Mucosa of rectum (tissue), 2 donors: Measurements from ENCODE around the gene DHRS2.
"Not testable (repeated sequence)": the region's sequence is repeated elsewhere in the genome, so short reads cannot be mapped to it uniquely, and the experiment has no call there.

Experiments
- H3K27ac ChIP-seq, 2 donors: one replicate each; pipeline ENCODE4 v1.7.0; 2013; ENCODE audit warnings: inconsistent platforms in 2 of 2, low read depth in 2 of 2, low read length in 2 of 2
- H3K27me3 ChIP-seq, 2 donors: one replicate each; pipeline ENCODE4 v1.7.0; 2013; ENCODE audit warnings: low read length in 2 of 2; ENCODE audit not compliant: control insufficient read depth in 2 of 2, insufficient read depth in 2 of 2
- H3K36me3 ChIP-seq, 2 donors: one replicate each; pipeline ENCODE4 v1.7.0; 2013; ENCODE audit warnings: low read length in 2 of 2; ENCODE audit not compliant: control insufficient read depth in 2 of 2, insufficient read depth in 2 of 2
- H3K4me1 ChIP-seq, 2 donors: one replicate each; pipeline ENCODE4 v1.7.0; 2013; ENCODE audit warnings: low read length in 2 of 2, mild to moderate bottlenecking in 1 of 2; ENCODE audit not compliant: control insufficient read depth in 2 of 2, insufficient read depth in 2 of 2
- H3K4me3 ChIP-seq, 2 donors: one replicate each; pipeline ENCODE4 v1.7.0; 2013; ENCODE audit warnings: low read length in 2 of 2
- H3K9ac ChIP-seq, 2 donors: one replicate each; pipeline ENCODE4 v1.7.0; 2013; ENCODE audit warnings: low read length in 2 of 2, low read depth in 1 of 2, mild to moderate bottlenecking in 1 of 2
- H3K9me3 ChIP-seq, 2 donors: one replicate each; pipeline ENCODE4 v1.7.0; 2013; ENCODE audit warnings: low read length in 2 of 2; ENCODE audit not compliant: control insufficient read depth in 2 of 2
- donor health status: healthy.
- donor health status: Normal muscosa, but diverticular disease.

The DHRS2 gene

DNA sequence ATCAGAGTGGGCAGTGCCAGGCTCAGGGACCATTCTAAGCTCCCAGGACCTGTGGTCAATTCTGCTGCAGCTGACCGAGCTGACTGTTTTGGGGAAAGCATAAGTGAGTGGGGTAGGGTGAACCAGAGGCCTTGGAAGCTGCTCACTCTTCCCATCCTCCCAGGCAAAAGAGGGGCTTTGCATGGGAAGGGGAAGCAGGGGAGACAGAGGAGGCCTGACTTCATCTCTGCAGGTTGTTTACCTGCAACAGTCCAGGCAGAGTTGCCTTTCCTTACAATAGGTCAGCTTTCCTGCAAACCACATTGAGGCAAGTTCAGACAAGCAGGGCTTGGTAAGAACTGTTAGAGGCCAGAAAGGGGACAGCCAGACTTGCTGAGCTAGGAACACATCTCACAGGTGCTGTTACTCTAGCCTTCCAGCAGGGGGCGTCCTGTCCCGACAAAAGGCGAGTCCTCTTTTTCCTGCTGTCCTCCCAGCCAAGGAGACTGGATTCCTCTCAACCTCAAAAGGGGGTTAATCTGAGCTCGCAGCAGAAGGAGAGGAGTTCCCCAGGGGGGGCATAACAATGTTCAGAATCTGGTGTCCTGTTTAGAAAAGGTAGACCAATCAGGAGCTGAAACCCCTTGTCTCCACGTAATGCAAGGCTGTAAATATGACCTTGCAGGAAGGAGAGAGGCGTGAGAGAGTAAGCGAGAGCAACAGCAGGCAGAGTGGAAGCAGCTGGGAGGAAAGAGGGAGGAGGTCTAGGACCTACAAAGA, 4.3 kb upstream of the DHRS2 start:
- H3K27me3 ChIP-seq, result no peaks in the 10 kb centered on the region
- peak overlapping the region; percentile 34 to 67 for H3K4me3 ChIP-seq
- no peaks in the 10 kb centered on the region for H3K4me1 ChIP-seq
- H3K9ac ChIP-seq, result peak overlapping the region; percentile 49 to 55
- no peak overlapping the region for H3K27ac ChIP-seq
- no peaks in the 10 kb centered on the region for H3K9me3 ChIP-seq
- H3K36me3 ChIP-seq, result no peaks in the 10 kb centered on the region

DNA sequence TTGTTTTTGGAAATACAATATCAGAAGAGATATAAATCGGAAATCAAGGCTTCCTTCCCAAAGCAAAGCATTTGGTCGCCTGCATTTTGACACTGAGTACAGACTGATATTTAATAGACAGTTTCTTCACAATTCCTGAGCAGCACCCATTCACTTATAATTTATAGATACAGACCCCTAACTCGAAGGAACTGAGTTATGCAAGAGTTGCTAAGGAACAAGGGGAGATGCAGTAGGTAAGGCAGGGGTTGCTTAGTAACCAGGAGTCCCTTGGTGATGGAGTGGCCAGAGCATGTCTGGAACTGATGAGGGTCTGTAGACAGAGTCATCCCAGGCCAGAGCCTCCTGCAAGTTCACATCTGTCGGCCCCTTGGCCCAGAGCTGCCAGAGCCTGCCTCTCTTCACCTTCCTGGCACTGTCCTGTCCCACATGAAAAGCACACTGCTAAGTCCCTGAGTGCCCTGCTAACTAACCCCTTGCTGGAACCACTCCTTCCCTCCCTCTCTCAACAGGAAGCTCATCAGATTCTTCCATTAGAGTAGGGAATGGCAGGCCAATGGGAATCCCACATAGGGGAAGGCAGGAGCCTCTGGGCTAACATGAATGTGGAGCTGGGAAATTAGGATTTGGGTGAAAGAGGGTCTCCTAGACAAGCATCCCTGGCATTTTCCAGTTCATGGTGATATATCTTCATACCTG, 3.6 kb upstream of the DHRS2 start:
- Histone ChIP-seq H3K4me3 (peak overlapping the region in 1 of 2 donors; percentile 67), H3K9ac (peak overlapping the region in 1 of 2 donors; percentile 55), H3K27me3 (no peaks in the 10 kb centered on the region), H3K27ac (no peak overlapping the region), H3K36me3 (no peaks in the 10 kb centered on the region), H3K4me1 (no peaks in the 10 kb centered on the region), H3K9me3 (no peaks in the 10 kb centered on the region)

DNA sequence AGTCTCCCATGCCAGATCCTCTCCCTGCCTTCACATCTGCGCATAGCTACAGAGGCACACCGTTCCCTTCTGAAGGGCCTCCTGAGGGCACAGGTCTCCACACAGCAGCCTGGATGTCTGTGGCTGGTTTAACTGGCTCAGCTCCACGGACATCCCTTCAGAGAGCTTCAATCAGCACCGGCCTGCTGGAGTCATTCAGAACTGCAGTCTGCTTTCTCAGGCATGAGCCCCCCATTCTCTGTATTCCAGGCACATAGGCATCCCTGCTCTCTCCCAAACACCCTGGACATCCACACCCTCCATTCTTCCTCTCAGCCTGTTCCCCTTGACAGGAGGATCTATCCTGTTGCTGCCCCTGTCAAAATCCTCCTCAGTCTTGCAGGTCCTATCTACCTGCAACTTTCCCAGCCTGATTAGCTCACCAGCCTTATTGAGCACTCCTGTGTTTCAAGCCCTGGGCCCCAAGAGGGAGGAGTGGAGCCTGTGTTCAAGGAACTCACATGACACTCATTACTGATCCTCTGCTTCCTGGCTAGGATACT, 2.9 kb upstream of the DHRS2 start:
- Histone ChIP-seq H3K36me3 (no peaks in the 10 kb centered on the region), H3K4me1 (no peaks in the 10 kb centered on the region), H3K27ac (no peak overlapping the region), H3K27me3 (no peaks in the 10 kb centered on the region), H3K4me3 (no peak overlapping the region), H3K9ac (no peak overlapping the region), H3K9me3 (no peaks in the 10 kb centered on the region)

DNA sequence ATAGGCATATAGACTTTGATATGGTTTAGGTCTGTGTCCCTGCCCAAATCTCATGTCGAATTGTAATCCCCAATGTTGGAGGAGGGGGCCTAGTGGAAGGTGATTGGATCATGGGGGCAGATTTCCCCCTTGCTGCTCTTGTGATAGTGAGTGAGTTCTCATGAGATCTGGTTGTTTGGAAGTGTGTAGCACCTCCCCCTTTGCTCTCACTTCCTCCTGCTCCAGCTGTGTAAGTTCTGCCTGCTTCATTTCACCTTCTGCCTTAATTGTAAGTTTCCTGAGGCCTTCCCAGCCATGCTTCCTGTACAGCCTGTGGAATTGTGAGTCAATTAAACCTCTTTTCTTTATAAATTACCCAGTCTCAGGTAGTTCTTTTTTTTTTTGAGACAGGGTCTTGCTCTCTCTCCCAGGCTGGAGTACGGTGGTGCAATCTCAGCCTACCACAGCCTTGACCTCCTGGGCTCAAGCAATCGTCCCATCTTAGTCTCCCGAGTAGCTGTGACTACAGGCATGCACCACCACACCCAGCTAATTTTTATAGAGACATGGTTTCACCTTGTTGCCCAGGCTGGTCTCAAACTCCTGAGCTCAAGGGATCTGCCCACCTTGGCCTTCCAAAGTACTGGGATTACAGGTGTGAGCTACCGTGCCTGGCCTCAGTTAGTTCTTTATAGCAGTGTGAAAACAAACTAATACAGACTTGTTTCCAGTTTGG, 1.3 kb upstream of the DHRS2 start:
- H3K9me3 ChIP-seq, H3K9ac ChIP-seq, H3K27me3 ChIP-seq, H3K27ac ChIP-seq, H3K36me3 ChIP-seq, H3K4me1 ChIP-seq, H3K4me3 ChIP-seq: not testable (repeated sequence)

DNA sequence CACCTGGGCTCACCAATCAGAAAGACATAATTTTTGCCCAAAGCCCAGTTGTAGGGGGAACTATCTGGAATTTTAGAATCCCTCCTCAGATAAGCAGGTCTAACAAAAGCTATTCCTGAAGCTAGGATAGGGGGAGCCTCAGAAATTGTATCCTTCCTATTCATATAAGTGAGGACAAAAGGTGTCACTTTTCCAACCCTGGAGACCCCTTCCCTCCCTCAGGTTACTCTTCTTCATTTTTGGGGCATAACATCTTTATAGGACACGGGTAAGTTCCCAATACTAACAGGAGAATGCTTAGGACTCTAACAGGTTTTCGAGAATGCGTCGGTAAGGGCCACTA, 1.1 kb downstream of the DHRS2 start:
- H3K9ac ChIP-seq, H3K27me3 ChIP-seq: not testable (repeated sequence)
- H3K4me1 ChIP-seq, result peaks cover 7 to 12% of the 10 kb centered on the region in 2 donors

DNA sequence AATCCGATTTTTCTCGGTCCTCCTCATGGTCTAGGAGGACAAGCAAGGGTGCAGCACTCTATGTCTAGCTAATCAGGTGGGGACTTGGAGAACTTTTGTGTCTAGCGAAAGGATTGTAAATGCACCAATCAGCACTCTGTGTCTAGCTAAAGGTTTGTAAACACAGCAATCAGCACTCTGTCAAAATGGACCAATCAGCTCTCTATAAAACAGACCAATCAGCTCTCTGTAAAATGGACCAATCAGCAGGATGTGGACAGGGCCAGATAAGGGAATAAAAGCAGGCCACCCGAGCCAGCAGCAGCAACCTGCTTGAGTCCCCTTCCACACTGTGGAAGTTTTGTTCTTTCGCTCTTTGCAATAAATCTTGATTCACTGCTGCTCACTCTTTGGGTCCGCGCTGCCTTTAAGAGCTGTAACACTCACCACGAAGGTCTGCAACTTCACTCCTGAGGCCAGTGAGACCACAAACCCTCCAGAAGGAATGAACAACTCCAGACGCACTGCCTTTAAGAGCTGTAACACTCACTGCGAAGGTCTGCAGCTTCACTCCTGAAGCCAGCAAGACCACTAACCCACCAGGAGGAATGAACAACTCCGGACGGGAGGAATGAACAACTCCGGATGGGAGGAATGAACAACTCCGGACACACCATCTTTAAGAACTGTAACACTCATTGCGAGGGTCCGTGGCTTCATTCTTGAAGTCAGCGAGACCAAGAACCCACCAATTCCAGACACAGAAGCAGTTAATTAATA, 1.7 kb downstream of the DHRS2 start:
- H3K36me3 ChIP-seq, H3K4me3 ChIP-seq, H3K27ac ChIP-seq, H3K9me3 ChIP-seq, H3K27me3 ChIP-seq, H3K9ac ChIP-seq: not testable (repeated sequence)
- H3K4me1 ChIP-seq, result peaks cover 7 to 12% of the 10 kb centered on the region in 2 donors

More for the DNA sequence above, 1.1 kb downstream of the DHRS2 start:
- not testable (repeated sequence) for H3K4me3 ChIP-seq, H3K27ac ChIP-seq, H3K9me3 ChIP-seq, H3K36me3 ChIP-seq

DNA sequence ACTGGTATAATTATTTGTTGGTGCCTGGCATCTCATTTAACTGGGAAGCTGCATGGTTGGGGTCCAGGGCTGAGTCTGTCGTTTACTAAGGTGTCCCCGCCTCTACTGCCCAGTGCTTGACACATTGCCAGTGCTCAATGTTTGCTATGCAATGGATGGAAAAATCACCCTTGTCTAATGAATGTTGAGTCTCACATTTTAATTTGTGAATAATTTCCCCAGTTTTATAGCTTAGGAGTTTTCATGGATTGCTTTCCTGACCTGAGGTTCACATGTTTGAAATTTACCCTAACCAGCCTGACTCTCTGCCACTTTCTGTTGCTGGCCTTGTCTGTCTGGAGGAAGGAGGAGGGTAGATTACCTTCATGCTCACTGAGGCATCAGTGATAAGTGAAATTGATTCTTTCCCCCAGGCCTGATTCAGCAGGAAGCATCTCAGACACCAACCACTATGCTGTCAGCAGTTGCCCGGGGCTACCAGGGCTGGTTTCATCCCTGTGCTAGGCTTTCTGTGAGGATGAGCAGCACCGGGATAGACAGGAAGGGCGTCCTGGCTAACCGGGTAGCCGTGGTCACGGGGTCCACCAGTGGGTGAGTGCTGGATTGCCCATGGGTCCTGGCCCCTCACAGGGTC, 2.4 kb downstream of the DHRS2 start:
- Histone ChIP-seq H3K27me3 (no peaks in the 10 kb centered on the region), H3K9me3 (no peaks in the 10 kb centered on the region), H3K36me3 (no peaks in the 10 kb centered on the region), H3K4me1 (peaks cover 7 to 12% of the 10 kb centered on the region in 2 donors), H3K4me3 (no peak overlapping the region), H3K9ac (no peak overlapping the region), H3K27ac (no peak overlapping the region)

DNA sequence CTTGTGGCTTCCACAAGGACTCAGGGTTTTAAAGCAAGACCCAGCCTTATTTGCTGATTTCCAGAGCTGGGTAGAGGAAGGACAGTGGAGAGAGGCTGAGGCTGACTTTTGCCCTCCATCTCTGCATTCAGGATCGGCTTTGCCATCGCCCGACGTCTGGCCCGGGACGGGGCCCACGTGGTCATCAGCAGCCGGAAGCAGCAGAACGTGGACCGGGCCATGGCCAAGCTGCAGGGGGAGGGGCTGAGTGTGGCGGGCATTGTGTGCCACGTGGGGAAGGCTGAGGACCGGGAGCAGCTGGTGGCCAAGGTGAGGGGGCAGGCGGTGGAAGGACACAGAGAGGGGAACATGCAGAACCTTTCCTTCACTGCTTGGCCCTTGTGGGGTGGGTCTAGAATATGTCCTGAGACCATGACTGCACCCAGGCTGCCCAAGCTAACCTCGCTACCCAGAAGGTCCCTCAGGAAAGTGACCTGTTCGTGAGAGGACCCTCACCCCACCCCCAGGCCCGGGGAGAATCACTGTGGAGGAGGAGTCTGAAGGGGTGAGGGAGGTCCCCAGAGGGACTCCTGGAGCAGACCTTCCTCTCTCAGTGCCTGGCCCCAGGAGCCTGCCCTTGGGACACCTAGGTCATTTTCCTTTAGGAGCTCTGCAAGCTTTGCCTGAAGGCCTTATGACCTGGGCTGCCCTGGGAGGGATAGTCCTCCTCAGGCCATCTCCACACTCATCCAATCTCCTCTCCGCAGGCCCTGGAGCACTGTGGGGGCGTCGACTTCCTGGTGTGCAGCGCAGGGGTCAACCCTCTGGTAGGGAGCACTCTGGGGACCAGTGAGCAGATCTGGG, 3.1 kb downstream of the DHRS2 start:
- no peaks in the 10 kb centered on the region for H3K9me3 ChIP-seq
- no peak overlapping the region for H3K27ac ChIP-seq
- no peak overlapping the region for H3K9ac ChIP-seq
- H3K4me1 ChIP-seq, result peaks cover 7 to 12% of the 10 kb centered on the region in 2 donors
- H3K36me3 ChIP-seq, result no peaks in the 10 kb centered on the region
- H3K27me3 ChIP-seq, result no peaks in the 10 kb centered on the region
- no peak overlapping the region for H3K4me3 ChIP-seq
